GM18519 (cell line): Measurements from ENCODE around the gene TUBGCP6.

Experiments
- ATAC-seq: cut with Tn5 transposase; IDR thresholded peaks from one replicate; pipeline ENCODE4 v1.9.1; 2021; ENCODE audit warnings: mild to moderate bottlenecking, moderate library complexity; ENCODE audit not compliant: unreplicated experiment, low FRiP score

TUBGCP6 gene, protein sequence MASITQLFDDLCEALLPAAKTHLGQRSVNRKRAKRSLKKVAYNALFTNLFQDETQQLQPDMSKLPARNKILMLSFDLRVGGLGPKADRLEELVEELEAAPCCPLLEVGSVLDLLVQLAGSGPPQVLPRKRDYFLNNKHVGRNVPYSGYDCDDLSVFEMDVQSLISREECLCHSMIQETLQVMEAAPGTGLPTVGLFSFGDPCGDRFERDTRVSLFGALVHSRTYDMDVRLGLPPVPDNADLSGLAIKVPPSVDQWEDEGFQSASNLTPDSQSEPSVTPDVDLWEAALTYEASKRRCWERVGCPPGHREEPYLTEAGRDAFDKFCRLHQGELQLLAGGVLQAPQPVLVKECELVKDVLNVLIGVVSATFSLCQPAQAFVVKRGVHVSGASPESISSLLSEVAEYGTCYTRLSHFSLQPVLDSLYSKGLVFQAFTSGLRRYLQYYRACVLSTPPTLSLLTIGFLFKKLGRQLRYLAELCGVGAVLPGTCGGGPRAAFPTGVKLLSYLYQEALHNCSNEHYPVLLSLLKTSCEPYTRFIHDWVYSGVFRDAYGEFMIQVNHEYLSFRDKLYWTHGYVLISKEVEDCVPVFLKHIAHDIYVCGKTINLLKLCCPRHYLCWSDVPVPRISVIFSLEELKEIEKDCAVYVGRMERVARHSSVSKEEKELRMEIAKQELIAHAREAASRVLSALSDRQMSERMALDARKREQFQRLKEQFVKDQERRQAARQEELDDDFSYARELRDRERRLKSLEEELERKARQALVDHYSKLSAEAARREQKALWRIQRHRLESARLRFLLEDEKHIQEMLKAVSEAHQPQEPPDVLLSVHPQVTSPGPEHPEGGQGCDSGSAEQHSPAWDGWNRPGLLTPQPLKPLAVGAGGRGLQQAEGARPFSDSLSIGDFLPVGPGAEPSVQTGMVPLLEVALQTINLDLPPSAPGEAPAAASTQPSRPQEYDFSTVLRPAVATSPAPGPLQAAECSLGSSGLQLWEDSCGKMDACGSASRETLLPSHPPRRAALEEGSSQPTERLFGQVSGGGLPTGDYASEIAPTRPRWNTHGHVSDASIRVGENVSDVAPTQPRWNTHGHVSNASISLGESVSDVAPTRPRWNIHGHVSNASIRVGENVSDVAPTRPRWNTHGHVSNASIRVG (N-terminal part only)

DNA sequence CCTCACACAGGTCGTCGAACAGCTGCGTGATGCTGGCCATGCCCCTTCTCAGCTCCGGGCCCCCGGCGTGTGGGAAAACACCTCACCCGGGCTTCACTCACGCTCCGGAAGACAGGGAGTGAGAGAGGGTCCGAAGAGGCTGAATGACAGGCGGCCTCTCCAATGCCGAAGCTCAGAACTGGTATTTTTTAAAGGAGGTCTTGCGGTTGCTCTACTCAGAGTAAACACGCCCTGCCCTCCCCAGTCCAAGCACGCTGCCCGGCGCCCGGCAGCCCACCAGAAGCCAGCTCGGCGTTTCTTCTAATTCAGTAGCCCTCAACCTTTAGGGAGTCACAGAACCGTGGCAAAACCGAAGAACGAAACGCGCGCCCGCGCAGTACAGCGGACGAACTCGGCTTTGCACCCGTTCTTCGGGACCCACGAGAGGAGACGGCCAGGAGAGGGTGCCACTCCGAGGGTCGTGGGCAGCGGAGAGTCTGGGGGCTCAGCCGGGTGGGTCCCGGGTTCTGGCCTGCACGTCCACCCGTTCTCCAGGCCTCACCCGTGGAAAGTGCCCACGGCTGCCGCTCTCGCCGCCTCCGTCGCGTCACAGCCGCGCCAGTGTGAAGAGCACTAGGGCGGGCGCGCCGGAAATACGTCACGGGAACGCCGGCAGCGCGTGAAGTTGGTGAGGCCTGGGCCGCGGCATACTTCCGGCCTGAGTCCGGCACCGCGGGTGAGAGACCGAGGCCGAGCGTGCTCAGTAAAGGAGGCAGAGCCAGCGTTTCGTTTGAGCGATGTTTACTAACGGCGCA, at the start of gene TUBGCP6:
Gene TUBGCP6, minus strand, starts transcription at position 604 of the 794 bp plus-strand sequence. Its CDS starts 564 bp downstream, at position 40.
- peak; percentile 45 for ATAC-seq

DNA sequence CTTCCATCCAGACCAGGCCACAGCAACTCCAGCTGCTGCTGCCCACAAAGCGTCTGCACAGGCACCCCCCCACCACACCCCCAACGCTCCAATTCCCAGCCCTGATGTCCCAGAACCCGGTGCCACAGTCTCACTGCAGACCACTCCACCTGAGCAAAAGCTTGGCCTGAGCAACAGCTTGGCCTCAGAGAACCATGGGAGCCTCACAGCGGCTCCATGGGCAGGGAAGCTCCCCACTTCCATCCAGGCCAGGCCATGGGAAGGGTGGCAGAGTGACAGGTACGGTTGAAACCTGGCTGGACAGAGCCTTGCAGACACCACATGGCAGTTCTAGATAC, 49.5 kb upstream of the TUBGCP6 start:
- no peak for ATAC-seq

DNA sequence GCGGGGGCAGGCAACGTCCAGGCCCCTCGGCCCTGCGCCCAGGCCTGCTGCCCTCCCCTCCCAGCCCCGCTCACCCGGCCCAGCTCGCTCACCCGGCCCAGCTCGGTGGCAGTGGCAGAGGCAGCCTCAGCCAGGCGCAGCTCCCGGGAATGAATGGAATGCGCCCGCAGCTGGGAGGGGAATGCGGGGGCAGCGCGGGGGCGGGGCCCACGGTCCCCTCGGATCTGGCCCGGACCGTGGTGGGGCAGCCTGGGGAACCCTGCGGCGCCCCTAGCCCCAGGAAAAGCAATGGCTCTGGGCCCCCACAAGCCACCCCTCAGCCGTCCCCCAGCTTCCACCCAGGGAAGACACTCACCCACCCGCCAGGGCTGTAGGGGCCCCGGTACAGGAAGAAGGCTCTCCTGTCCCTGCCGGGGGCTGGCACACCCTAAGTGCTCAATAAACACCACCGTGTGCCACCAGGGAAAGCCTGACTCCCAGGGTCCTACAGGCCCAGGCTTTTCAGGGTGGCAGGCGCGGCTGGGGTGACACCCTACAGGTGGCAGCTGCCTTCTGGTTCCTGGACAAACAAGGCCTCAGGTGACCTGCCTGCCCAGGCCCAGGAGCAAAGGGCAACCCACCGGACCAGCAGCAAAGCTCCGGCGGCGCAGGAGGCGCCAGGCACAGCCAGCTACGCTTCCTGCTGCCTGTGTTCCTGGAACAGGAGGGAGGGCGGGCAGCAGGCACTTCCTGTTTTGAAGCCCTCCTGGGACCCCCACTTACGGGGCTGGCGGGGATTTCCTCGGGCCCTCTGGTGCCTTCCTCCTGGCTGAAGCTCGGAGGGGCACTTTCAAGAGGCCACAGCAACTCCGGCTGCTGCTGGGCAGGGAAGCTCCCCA, 48.9 kb upstream of the TUBGCP6 start:
- no peak for ATAC-seq

DNA sequence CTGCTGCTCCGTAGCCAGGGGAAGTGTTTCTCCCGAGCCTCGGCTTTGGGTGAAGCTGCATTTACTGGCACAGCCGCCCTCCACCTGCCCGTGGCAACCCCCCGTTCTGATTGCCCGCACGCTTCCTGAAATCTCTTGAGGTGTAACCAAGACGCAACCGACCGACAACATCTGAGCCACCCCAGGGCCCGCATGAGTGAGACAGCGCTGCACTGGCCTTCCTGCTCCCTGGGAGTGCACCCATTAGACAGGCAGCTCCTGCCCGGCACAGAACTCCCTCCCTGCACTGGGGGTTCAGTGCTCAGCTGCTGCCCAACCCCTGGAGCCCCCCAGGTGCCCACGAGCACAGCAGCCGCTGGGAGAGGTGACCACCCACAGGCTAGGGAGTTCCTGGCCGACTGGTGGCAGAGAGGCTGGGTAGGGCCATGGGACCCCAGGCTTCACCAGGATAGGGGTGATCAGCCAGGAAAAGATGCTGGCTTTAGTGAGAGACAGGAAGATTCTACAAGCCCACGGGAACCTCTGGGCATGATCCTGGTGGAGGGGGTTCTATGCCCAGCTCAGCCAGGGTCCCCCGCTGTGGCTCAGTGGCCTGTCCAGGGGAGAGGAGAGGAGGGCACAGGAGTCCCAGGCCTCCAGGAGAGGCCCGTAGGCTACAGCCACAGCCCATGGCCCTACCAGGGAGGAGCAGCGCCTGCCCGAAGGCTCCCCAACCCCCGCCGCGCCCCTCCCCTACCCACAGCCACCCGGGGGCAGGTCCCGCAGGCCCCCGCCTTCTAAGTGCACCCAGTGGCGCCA, 48.0 kb upstream of the TUBGCP6 start:
- no peak for ATAC-seq

DNA sequence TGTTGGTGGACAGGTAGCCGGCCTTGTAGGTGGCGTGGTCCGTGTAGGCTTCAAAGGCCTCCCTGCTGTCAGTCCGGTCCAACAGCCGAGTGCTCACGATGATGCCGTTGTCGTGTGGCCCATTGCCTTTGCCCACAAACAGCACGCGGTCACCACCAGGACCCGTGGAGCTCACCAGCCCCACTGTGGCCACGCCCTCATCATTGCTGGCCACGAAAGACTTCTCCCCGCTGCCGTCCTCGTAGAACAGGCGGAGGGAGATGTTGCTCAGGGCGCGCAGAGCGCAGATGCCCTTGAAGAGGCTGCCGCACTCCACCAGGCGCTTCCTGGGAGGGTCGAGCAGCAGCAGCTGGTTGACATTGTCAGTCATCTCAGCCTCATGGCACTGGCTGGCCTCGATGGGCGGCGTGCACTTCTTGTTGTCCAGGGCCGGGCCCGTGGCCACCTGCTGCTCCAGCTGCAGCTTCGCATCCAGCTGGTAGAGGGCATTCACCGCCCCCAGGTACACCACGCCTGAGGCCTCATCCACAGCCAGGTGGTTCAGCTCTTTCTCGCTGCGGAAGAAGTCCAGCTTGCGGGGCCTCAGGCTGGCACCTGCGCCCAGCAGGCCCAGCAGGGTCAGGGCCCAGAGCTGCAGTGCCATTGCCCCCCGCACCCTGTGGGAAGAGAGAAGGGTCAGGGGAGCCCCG, 45.3 kb upstream of the TUBGCP6 start:
- no peak for ATAC-seq

DNA sequence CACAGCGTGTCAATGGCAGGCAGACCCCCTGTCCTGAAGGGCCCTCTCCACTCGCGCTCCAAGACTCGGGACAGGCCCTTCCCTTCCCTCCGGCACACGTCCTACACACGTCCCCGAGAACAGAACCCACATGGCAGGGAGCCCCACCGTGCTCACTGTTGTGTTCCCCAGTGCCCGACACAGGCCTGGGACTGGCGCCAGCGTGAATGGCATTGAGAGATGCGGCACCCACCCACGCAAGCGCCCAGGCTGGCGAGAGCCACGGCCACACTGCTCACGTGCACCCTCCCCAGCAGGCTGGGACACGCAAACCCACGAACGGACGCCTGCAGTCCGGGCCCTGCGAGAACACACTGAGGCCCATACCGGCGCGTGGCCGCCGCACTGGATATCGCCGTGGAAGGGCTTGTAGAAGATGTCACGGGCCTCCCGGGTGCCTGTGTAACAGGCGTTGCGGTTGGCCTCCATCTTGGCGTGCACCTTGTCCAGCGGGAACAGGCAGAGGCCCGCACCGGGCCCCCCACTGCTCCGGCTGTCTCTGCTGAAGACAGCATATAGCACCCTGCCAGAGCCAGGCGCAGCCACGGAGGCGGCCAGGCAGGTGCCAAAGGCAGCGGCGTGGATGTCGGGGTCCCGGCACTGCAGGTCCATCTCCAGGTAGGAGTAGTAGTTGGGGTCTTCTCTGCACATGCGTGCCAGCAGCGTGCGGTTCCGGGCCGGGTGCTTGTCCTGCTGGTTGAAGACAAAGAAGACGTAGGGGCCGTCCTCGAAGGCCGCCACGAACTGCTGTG, 44.5 kb upstream of the TUBGCP6 start:
- ATAC-seq: no peak

DNA sequence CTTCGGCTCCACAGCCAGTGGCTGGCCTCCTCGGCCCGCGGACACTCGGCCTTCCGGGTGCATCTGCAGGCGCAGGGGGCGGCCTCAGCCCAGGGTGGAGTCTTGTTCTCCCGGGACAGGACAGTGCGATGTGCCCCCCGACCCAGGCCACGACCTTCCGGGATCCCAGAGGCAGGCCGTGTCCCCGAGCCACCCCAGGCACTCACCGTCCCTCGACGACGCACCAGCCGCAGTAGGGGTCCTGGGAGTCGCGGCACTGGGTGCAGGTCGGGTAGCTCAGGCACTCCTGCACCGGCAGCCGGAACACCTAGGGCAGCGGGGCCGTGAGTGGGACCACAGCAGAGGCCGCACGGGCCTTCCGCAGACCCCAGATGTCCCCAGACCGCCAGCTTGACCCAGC, 42.9 kb upstream of the TUBGCP6 start:
- ATAC-seq: no peak

DNA sequence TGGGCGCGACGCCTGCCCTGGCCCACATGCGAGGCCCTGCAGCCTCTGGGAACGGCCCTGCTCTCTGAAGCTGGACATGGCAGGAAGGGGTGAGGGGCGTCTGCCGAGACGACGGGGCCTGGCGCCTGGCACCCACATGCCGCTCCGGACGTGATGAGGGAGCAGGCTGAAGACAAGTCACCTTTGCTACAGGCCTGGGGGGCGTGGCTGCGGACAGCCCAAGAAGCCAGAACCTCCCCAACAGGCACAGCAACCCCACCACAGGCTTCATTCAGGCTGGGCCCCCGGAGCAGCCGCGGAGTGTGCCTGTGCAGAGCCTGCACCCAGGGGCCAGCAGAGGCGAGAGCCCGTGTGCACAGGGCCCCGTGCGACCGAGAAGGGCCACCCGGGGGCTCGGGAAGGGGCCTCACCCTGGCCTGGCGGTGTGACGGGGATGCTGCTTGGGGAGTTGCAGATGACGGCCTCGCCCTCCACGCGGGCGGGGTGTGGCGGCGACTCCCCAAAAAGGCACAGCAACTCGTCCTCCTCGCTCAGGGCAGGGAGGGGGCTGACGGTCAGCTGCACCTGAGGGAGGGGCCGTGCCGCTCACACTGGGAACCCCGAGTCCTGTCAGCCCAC, 42.0 kb upstream of the TUBGCP6 start:
- no peak for ATAC-seq

DNA sequence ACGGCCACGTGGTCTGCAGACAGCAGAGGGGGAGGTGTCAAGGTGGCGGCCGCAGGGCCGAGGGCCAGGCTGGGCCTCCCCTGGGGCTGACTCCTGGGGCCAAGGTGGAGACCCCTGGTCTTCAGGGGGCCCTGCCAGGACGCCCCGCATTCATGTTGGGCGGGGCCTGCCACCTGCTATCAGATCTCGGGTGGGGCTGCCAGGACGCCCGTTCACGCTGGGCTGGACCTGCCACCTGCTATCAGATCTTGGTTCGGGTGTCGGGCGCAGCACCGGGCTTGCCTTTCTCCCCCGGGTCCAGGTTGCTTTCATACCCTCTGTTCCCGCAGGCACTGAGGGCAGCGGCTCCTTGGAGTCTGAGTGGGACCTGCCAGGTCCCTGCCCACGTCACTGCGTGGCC, 41.5 kb upstream of the TUBGCP6 start:
- ATAC-seq: no peak

DNA sequence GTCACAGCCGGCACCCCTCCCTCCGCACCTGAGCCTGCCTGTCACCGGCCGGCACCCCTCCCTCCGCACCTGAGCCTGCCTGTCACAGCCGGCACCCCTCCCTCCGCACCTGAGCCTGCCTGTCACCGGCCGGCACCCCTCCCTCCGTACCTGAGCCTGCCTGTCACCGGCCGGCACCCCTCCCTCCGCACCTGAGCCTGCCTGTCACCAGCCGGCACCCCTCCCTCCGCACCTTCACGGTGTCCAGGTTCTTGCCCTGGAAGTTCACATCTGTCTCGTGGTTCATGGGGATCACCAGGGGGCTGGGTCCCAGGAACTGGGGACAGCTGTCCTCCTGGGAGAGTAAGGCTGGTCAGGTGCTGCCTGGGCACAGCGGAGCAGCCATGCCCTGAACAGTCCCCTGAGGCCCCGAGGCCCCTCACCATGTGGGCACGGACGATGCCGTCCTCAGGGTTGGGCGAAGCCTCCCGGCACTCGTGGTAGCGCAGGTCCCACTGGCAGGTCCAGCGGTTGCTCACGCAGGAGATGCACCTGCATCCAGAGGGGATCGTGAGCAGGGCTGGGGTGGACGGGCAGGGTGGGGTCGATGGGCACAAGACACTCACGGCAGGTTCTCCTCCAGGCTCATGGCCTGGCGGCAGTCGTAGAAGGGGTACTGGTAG, 40.9 kb upstream of the TUBGCP6 start:
- no peak for ATAC-seq

DNA sequence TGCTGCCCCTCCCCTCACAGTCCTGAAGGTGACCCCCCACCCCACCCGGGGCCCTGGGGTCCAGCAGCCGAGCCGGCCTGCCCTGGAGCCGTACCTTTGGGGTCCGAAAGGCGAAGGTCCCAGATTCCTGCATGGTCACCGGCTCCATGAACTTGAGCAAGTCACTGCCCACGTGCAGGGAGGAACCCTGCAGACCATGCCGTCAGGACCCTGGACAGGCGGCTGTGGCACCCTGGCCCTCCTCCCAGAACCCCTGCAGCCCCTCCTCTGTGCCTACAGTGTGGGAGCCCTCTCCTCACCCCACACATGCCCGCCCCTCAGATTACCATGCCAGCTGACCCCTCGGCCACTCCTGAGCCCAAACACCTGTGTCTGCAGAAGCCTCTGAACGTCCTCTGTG, 39.7 kb upstream of the TUBGCP6 start:
- no peak for ATAC-seq

DNA sequence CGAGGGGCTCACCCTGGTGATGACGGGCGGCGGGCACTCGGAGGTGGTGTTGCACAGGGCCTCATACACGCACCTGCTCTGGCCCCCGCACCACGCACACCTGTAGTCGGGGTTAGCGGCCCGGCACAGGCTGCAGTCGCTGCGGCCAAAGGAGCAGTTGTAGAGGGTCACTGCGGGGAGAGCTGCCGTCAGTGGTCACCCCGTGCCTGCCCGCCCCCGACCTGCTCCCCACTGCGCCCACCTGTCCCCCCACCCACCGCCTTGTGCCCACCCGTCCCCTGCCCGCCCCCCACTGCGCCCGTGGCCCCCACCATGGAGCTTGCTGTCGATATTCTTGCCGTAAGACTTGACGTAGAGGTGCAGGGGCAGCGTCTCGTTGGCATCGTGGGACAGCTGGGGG, 39.0 kb upstream of the TUBGCP6 start:
- no peak for ATAC-seq

DNA sequence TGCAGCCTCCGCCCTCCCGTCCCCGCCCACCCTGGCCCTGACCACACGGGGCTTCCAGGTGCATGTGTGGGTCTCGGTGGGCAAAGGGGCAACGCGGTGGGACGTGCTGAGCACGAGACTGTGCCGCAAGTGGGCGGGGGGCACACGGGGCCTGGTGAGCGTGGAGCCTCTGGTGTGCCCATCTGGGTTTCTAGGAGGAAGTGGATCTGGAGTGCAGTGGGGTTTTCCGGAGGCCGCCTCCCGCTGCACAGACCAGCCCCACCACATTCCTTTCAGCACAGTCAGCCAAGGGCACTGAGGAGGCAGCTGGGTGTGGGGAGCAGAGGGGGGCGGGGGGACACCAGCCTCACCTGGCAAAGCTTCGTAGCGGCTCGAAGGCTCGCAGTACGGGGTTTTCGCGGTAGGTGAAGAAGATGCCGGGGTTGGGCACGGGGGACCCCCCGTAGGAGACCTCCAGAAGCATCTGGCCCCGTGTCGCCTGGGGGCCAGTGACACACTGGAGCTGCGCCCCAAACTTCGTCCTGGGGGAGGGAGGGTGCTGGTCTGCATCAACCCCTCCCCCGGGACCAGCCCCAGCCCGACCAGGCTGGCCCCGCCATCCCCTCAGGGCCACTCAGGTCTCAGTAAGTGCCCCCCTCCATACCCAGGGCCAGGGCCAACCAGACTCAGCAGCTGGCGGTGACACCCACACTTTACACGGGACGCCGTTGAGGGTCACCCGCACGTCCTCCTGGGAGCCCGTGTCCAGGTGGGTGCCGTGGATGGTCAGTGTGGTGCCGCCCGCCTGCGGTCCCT, 37.7 kb upstream of the TUBGCP6 start:
- ATAC-seq: no peak

DNA sequence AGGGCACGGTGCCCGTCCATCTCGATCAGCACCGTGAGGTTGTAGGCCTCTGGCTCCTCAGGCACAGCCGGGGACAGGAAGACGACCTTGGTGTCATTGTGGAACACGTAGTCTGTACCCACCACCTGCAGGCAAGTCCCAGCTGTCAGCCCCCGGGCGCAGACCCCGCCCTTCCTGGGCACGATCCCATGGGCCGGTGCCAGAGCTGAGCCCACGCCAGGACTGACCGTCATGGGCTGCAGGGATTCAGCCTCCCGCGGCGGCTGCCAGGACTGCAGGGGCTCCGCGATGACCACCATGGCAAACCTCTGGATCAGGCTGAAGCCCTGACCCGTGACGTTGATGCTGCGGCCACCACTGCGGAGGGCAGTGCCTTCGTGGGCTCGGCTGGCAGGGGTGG, 37.1 kb upstream of the TUBGCP6 start:
- ATAC-seq: no peak

DNA sequence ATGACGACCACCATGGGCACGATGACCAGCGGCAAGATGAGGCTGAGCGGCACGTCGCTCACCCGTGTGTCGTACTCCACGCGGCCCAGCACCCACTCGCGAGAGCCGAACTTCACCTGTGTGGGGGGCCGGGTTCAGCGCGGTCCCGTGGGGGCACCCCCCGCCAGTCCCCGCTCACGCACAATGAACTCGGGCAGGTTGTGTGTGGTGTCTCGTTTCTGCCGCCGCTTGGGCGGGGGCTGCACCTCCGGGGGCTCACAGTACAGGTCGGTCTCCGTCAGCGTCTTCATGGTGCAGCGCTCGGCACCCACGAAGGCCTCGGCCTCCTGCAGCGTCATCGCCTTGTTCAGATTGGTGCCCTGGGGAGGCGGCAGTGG, 36.5 kb upstream of the TUBGCP6 start:
- ATAC-seq: no peak
